ENCODE measurements around the gene HES1. TPM values are rescaled to one million over a fixed set of nuclear protein-coding genes. Genes with fewer than 3 reads are reported as not detected.

The HES1 gene
- total and polyA plus RNA-seq, 9 of the 15 experiments (the other 6 are each of a cell fraction or from before 2014, with no cell fraction given), result 3.4 to 37.0 (median 19.3) TPM

DNA sequence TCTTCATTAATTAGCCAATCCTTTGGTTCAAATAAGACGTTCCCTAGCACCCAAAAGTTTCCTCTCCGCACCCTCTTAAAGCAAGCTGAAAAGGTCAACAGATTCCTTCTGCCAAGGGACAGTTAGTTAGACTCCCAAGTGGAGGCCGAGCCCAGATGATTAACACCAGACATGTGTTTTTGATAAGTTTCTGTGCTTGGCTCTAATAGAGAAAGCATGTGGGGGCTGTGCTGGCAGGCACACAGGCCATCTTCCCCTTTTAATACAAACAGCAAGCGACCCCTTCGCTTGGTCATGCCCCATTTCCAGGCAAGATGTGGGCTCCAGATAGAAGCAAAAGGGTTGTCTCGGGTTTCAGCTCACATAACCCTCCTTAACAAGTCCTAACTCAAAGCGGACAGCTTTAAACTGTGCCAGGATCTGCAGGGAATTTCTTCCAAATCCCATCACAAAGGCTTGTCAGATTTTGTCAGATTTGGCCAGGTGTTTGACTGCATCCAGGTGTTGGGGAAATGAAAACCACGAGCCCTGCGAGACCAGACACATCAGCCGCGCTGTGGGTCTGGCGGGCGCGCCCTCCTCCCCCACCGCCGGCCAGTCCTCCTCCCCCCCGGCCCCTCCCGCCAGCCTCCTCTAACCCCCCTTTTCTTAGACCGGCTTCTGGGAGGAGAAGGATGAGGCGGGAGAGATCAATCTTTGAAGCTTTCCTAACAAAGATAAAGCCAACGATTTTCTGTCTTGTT, 3.3 kb downstream of the HES1 start (continued):
- no peak for TF ChIP-seq ZNF444 (CRISPR knock-in tag; IDR thresholded peaks at IDR 0.05)
- TF ChIP-seq ZNF445 (CRISPR knock-in tag; IDR thresholded peaks at IDR 0.05; ENCODE audit: low read depth), result peak; percentile 49; the same call in 1 of the 2 replicates
- TF ChIP-seq ZFP36 (IDR thresholded peaks at IDR 0.05; ENCODE audit: low read depth, low read length, partially characterized antibody), result no peak
- TF ChIP-seq, protein P1, sequence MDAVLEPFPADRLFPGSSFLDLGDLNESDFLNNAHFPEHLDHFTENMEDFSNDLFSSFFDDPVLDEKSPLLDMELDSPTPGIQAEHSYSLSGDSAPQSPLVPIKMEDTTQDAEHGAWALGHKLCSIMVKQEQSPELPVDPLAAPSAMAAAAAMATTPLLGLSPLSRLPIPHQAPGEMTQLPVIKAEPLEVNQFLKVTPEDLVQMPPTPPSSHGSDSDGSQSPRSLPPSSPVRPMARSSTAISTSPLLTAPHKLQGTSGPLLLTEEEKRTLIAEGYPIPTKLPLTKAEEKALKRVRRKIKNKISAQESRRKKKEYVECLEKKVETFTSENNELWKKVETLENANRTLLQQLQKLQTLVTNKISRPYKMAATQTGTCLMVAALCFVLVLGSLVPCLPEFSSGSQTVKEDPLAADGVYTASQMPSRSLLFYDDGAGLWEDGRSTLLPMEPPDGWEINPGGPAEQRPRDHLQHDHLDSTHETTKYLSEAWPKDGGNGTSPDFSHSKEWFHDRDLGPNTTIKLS (IDR thresholded peaks at IDR 0.05; ENCODE audit: borderline replicate concordance, low read depth), result 0 out of 2 replicates have a peak, but pooled peaks have one; percentile 16
- TF ChIP-seq, protein P2, sequence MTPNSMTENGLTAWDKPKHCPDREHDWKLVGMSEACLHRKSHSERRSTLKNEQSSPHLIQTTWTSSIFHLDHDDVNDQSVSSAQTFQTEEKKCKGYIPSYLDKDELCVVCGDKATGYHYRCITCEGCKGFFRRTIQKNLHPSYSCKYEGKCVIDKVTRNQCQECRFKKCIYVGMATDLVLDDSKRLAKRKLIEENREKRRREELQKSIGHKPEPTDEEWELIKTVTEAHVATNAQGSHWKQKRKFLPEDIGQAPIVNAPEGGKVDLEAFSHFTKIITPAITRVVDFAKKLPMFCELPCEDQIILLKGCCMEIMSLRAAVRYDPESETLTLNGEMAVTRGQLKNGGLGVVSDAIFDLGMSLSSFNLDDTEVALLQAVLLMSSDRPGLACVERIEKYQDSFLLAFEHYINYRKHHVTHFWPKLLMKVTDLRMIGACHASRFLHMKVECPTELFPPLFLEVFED (CRISPR knock-in tag; conservative IDR thresholded peaks at IDR 0.05), result 0 out of 2 replicates have a peak, but pooled peaks have one; percentile 14
- TF ChIP-seq, protein P3, sequence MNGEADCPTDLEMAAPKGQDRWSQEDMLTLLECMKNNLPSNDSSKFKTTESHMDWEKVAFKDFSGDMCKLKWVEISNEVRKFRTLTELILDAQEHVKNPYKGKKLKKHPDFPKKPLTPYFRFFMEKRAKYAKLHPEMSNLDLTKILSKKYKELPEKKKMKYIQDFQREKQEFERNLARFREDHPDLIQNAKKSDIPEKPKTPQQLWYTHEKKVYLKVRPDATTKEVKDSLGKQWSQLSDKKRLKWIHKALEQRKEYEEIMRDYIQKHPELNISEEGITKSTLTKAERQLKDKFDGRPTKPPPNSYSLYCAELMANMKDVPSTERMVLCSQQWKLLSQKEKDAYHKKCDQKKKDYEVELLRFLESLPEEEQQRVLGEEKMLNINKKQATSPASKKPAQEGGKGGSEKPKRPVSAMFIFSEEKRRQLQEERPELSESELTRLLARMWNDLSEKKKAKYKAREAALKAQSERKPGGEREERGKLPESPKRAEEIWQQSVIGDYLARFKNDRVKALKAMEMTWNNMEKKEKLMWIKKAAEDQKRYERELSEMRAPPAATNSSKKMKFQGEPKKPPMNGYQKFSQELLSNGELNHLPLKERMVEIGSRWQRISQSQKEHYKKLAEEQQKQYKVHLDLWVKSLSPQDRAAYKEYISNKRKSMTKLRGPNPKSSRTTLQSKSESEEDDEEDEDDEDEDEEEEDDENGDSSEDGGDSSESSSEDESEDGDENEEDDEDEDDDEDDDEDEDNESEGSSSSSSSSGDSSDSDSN (IDR thresholded peaks at IDR 0.05; ENCODE audit: borderline replicate concordance in 1 of 2, low read depth in 2 of 2, low read length in 2 of 2), result 0 out of 4 replicates have a peak, but pooled peaks of 1 of the 2 experiments have one; percentile 45
- TF ChIP-seq FOXK1 (CRISPR knock-in tag; IDR thresholded peaks at IDR 0.05; ENCODE audit: borderline replicate concordance), result no peak
- no peak for TF ChIP-seq JUN (IDR thresholded peaks at IDR 0.05; ENCODE audit: borderline replicate concordance, low read depth, low read length)
- TF ChIP-seq JUN (CRISPR knock-in tag; IDR thresholded peaks at IDR 0.05; ENCODE audit: borderline replicate concordance), result no peak
- TF ChIP-seq BRD4 (IDR thresholded peaks at IDR 0.05), result peak; percentile 47; the same call in 1 of the 2 replicates
- TF ChIP-seq, protein P4, sequence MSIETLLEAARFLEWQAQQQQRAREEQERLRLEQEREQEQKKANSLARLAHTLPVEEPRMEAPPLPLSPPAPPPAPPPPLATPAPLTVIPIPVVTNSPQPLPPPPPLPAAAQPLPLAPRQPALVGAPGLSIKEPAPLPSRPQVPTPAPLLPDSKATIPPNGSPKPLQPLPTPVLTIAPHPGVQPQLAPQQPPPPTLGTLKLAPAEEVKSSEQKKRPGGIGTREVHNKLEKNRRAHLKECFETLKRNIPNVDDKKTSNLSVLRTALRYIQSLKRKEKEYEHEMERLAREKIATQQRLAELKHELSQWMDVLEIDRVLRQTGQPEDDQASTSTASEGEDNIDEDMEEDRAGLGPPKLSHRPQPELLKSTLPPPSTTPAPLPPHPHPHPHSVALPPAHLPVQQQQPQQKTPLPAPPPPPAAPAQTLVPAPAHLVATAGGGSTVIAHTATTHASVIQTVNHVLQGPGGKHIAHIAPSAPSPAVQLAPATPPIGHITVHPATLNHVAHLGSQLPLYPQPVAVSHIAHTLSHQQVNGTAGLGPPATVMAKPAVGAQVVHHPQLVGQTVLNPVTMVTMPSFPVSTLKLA (conservative IDR thresholded peaks at IDR 0.05), result peak in 1 of 2 experiments; percentile 48; a peak in 1 of 4 replicates
- TF ChIP-seq, protein P5, sequence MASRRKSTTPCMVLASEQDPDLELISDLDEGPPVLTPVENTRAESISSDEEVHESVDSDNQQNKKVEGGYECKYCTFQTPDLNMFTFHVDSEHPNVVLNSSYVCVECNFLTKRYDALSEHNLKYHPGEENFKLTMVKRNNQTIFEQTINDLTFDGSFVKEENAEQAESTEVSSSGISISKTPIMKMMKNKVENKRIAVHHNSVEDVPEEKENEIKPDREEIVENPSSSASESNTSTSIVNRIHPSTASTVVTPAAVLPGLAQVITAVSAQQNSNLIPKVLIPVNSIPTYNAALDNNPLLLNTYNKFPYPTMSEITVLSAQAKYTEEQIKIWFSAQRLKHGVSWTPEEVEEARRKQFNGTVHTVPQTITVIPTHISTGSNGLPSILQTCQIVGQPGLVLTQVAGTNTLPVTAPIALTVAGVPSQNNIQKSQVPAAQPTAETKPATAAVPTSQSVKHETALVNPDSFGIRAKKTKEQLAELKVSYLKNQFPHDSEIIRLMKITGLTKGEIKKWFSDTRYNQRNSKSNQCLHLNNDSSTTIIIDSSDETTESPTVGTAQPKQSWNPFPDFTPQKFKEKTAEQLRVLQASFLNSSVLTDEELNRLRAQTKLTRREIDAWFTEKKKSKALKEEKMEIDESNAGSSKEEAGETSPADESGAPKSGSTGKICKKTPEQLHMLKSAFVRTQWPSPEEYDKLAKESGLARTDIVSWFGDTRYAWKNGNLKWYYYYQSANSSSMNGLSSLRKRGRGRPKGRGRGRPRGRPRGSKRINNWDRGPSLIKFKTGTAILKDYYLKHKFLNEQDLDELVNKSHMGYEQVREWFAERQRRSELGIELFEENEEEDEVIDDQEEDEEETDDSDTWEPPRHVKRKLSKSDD (conservative IDR thresholded peaks at IDR 0.05; ENCODE audit: low read length), result no peak
- peak; percentile 64; the same call in 1 of the 2 replicates for TF ChIP-seq NBN (IDR thresholded peaks at IDR 0.05; ENCODE audit: low read depth)
- no peak for TF ChIP-seq CBX2 (IDR thresholded peaks at IDR 0.05; ENCODE audit: insufficient read depth, low read length, poor library complexity, severe bottlenecking)
- TF ChIP-seq HDAC3 (IDR thresholded peaks at IDR 0.05; ENCODE audit: borderline replicate concordance, partially characterized antibody), result peak; percentile 46
